ENCODE data around the gene IL1R1.

DNA sequence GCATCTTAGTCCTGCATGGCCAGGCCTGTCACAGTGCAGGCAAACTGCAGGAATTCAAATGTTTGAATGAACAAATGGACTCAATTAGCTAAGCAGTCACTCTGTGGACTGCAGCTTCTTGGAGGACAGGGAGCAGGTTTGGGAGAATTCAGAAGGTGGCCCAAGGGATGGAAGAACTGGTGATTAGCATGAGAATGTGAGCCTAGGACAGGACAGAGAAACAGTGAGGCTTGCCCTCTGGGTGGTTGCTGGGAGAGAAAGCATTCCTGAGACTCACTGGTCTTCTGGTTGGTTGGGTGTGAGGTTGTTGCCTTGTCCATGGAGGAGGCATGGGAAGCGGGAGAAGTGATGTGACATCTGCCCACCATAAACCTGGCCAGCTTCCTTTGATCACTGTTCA is 58.0 kb downstream of the IL1R1 start:
- no peak for TF ChIP-seq YY1 (IDR thresholded peaks at IDR 0.05; ENCODE audit: low read depth)
- no peak for TF ChIP-seq FOXM1 (IDR thresholded peaks at IDR 0.05; ENCODE audit: borderline replicate concordance, low read depth)
- no peak for TF ChIP-seq EP300 (IDR thresholded peaks at IDR 0.05; ENCODE audit: borderline replicate concordance)
- TF ChIP-seq RAD21 (IDR thresholded peaks at IDR 0.05; ENCODE audit: low read depth) = no peak
- TF ChIP-seq NFIC (IDR thresholded peaks at IDR 0.05) = no peak
- TF ChIP-seq CEBPB (IDR thresholded peaks at IDR 0.05) = no peak
- TF ChIP-seq, protein P1, sequence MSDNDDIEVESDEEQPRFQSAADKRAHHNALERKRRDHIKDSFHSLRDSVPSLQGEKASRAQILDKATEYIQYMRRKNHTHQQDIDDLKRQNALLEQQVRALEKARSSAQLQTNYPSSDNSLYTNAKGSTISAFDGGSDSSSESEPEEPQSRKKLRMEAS (IDR thresholded peaks at IDR 0.05) = no peak
- TF ChIP-seq, protein P2, sequence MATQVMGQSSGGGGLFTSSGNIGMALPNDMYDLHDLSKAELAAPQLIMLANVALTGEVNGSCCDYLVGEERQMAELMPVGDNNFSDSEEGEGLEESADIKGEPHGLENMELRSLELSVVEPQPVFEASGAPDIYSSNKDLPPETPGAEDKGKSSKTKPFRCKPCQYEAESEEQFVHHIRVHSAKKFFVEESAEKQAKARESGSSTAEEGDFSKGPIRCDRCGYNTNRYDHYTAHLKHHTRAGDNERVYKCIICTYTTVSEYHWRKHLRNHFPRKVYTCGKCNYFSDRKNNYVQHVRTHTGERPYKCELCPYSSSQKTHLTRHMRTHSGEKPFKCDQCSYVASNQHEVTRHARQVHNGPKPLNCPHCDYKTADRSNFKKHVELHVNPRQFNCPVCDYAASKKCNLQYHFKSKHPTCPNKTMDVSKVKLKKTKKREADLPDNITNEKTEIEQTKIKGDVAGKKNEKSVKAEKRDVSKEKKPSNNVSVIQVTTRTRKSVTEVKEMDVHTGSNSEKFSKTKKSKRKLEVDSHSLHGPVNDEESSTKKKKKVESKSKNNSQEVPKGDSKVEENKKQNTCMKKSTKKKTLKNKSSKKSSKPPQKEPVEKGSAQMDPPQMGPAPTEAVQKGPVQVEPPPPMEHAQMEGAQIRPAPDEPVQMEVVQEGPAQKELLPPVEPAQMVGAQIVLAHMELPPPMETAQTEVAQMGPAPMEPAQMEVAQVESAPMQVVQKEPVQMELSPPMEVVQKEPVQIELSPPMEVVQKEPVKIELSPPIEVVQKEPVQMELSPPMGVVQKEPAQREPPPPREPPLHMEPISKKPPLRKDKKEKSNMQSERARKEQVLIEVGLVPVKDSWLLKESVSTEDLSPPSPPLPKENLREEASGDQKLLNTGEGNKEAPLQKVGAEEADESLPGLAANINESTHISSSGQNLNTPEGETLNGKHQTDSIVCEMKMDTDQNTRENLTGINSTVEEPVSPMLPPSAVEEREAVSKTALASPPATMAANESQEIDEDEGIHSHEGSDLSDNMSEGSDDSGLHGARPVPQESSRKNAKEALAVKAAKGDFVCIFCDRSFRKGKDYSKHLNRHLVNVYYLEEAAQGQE (IDR thresholded peaks at IDR 0.05; ENCODE audit: low read depth) = no peak
- TF ChIP-seq TAF1 (IDR thresholded peaks at IDR 0.05; ENCODE audit: low read depth) = no peak
- TF ChIP-seq TEAD4 (IDR thresholded peaks at IDR 0.05) = no peak
- TF ChIP-seq TCF12 (IDR thresholded peaks at IDR 0.05; ENCODE audit: low read depth) = no peak
- no peak for TF ChIP-seq EGR1 (IDR thresholded peaks at IDR 0.05)
- no peak for TF ChIP-seq CREB1 (IDR thresholded peaks at IDR 0.05; ENCODE audit: low read depth)

All from Ishikawa (cell line).